ENCODE results near the gene IRAK3. TPM values are rescaled to one million over a fixed set of nuclear protein-coding genes. Genes with fewer than 3 reads are reported as not detected.

The IRAK3 gene
- total RNA-seq, 2 experiments from 2014 or later = 0.59 to 0.74 TPM

GRCh38 chr12:66189486-66189843 is 451 bp downstream of the IRAK3 start:
- H3K9me3 ChIP-seq (ENCODE audit: control insufficient read depth in 1 of 2, insufficient read depth in 1 of 2, low read length in 2 of 2) = peaks cover 0 to 8% of the 10 kb centered on the region in 2 experiments
- Mint-ChIP-seq H3K4me3 (peak overlapping the region; percentile 55), H3K36me3 (ENCODE audit: low read depth) (no peaks in the 10 kb centered on the region), H3K27ac (no peak overlapping the region), H3K4me1 (ENCODE audit: low read depth) (peaks cover 13% of the 10 kb centered on the region), H3K27me3 (peaks cover 60% of the 10 kb centered on the region), H3K9me3 (peaks cover 2% of the 10 kb centered on the region)
- TF ChIP-seq CTCF (IDR thresholded peaks at IDR 0.05) = no peak
- POLR2A ChIA-PET = interaction anchor here (1.5 to 1.9 kb wide), 2 partner anchors 20 to 58 kb away, joined by 3 to 9 read pairs; partner anchors contain the start of gene TMBIM4
- H3K4me1 ChIP-seq (ENCODE audit: insufficient read depth, low read length) = peaks cover 9% of the 10 kb centered on the region
- H3K36me3 ChIP-seq (ENCODE audit: insufficient read depth, low read length) = no peaks in the 10 kb centered on the region
- H3K27me3 ChIP-seq (ENCODE audit: control insufficient read depth in 1 of 2, insufficient read depth in 2 of 2, low read length in 2 of 2) = peaks cover 28 to 36% of the 10 kb centered on the region in 2 experiments
- DNase-seq (no peak), ATAC-seq (ENCODE audit: poor library complexity) (no peak)
- intact Hi-C loops (cut with DNase I, micrococcal nuclease) = no loop called here
- CTCF ChIA-PET = interaction anchor here (1.3 kb wide), 1 partner anchor 20 kb away, joined by 3 read pairs; no protein-coding TSS in a partner anchor
- no peak overlapping the region for H3K27ac ChIP-seq (ENCODE audit: low read depth in 1 of 2, low read length in 2 of 2)
- peak overlapping the region; percentile 39 for H3K4me3 ChIP-seq (ENCODE audit: low read length)

- no peak for ATAC-seq (ENCODE audit: poor library complexity)
Observed at GRCh38 chr12:66189889-66190288, 875 bp downstream of the IRAK3 start.

GRCh38 chr12:66190519-66191370 is 1.7 kb downstream of the IRAK3 start:
- POLR2A ChIA-PET = interaction anchor here (1.3 to 1.7 kb wide), 3 partner anchors 13 to 60 kb away, joined by 4 to 6 read pairs (median 5); partner anchors contain the start of gene LLPH
- no peak overlapping the region for H3K27ac ChIP-seq (ENCODE audit: low read depth in 1 of 2, low read length in 2 of 2)

More at GRCh38 chr12:66189889-66190288, 875 bp downstream of the IRAK3 start:
- Mint-ChIP-seq H3K4me1 (ENCODE audit: low read depth) (peaks cover 13% of the 10 kb centered on the region), H3K27me3 (peaks cover 60% of the 10 kb centered on the region), H3K4me3 (peak overlapping the region; percentile 55), H3K9me3 (no peaks in the 10 kb centered on the region), H3K36me3 (ENCODE audit: low read depth) (no peaks in the 10 kb centered on the region), H3K27ac (no peak overlapping the region)
- H3K27ac ChIP-seq (ENCODE audit: low read depth in 1 of 2, low read length in 2 of 2) = no peak overlapping the region
- H3K4me3 ChIP-seq (ENCODE audit: low read length) = peak overlapping the region; percentile 39
- H3K36me3 ChIP-seq (ENCODE audit: insufficient read depth, low read length) = no peaks in the 10 kb centered on the region
- no peak for TF ChIP-seq CTCF (IDR thresholded peaks at IDR 0.05)
- intact Hi-C loops (cut with DNase I, micrococcal nuclease) = no loop called here
- peaks cover 0 to 8% of the 10 kb centered on the region in 2 experiments for H3K9me3 ChIP-seq (ENCODE audit: control insufficient read depth in 1 of 2, insufficient read depth in 1 of 2, low read length in 2 of 2)
- no peak for DNase-seq
- peaks cover 30 to 36% of the 10 kb centered on the region in 2 experiments for H3K27me3 ChIP-seq (ENCODE audit: control insufficient read depth in 1 of 2, insufficient read depth in 2 of 2, low read length in 2 of 2)
- POLR2A ChIA-PET = interaction anchor here (1.5 to 1.9 kb wide), 3 partner anchors 12 to 59 kb away, joined by 3 to 9 read pairs (median 5); partner anchors contain the start of gene TMBIM4
- CTCF ChIA-PET = interaction anchor here (1.3 kb wide), 1 partner anchor 21 kb away, joined by 3 read pairs; no protein-coding TSS in a partner anchor
- peaks cover 9% of the 10 kb centered on the region for H3K4me1 ChIP-seq (ENCODE audit: insufficient read depth, low read length)

More at GRCh38 chr12:66190519-66191370, 1.7 kb downstream of the IRAK3 start:
- H3K4me1 ChIP-seq (ENCODE audit: insufficient read depth, low read length) = peaks cover 9% of the 10 kb centered on the region
- Mint-ChIP-seq H3K27me3 (peaks cover 62% of the 10 kb centered on the region), H3K4me1 (ENCODE audit: low read depth) (peaks cover 13% of the 10 kb centered on the region), H3K27ac (no peak overlapping the region), H3K36me3 (ENCODE audit: low read depth) (no peaks in the 10 kb centered on the region), H3K9me3 (no peaks in the 10 kb centered on the region), H3K4me3 (peak overlapping the region; percentile 8)
- DNase-seq (peak in 2 of 14 experiments; percentile 19 to 28), ATAC-seq (ENCODE audit: poor library complexity) (no peak)
- peaks cover 36 to 38% of the 10 kb centered on the region in 2 experiments for H3K27me3 ChIP-seq (ENCODE audit: control insufficient read depth in 1 of 2, insufficient read depth in 2 of 2, low read length in 2 of 2)
- no peaks in the 10 kb centered on the region for H3K36me3 ChIP-seq (ENCODE audit: insufficient read depth, low read length)
- no peak overlapping the region for H3K4me3 ChIP-seq (ENCODE audit: low read length)
- CTCF ChIA-PET = no interaction called here
- intact Hi-C loops (cut with DNase I, micrococcal nuclease) = no loop called here
- H3K9me3 ChIP-seq (ENCODE audit: control insufficient read depth in 1 of 2, insufficient read depth in 1 of 2, low read length in 2 of 2) = peaks cover 0 to 8% of the 10 kb centered on the region in 2 experiments
- TF ChIP-seq CTCF (IDR thresholded peaks at IDR 0.05) = no peak
